Eye (tissue), 1 donor: ENCODE results near the gene EIF3F.

Experiments used
- DNase-seq: peaks from one replicate; pipeline ENCODE4 v3.0.0-alpha.2; 2015

EIF3F gene

GRCh38 chr11:7986768-7987559, at the start of gene EIF3F:
Gene EIF3F, plus strand, starts transcription at chr11:7987337. Its CDS starts 16 bp downstream, at chr11:7987353.
- peak; percentile 100 for DNase-seq

GRCh38 chr11:7941146-7941545, 46.0 kb upstream of the EIF3F start:
- no peak for DNase-seq

- DNase-seq, result no peak
These were observed 45.5 kb upstream of the EIF3F start, which contains the start of gene OR10A3 for GRCh38 chr11:7941608-7942007. Gene OR10A3, minus strand, starts transcription at chr11:7941708. Its CDS starts 2,188 bp downstream, at chr11:7939520.

- DNase-seq, result no peak
These were observed 43.0 kb upstream of the EIF3F start for GRCh38 chr11:7944123-7944522.

- DNase-seq, result no peak
These were observed 37.2 kb upstream of the EIF3F start for GRCh38 chr11:7949934-7950333.

- DNase-seq, result no peak
These were observed 31.9 kb upstream of the EIF3F start for GRCh38 chr11:7955191-7955590.

- no peak for DNase-seq
These were observed 22.9 kb upstream of the EIF3F start for GRCh38 chr11:7964261-7964660.

GRCh38 chr11:7964873-7965272, 22.3 kb upstream of the EIF3F start:
- no peak for DNase-seq

GRCh38 chr11:7965386-7965785, 21.8 kb upstream of the EIF3F start, which contains the start of gene NLRP10:
Gene NLRP10, minus strand, starts transcription at chr11:7965447. Its CDS starts 1,952 bp downstream, at chr11:7963495.
- DNase-seq, result peak; percentile 4

- no peak for DNase-seq
These were observed 20.0 kb upstream of the EIF3F start for GRCh38 chr11:7967097-7967496.

- DNase-seq, result no peak
These were observed 19.3 kb upstream of the EIF3F start for GRCh38 chr11:7967826-7968225.

- no peak for DNase-seq
These were observed 18.5 kb upstream of the EIF3F start for GRCh38 chr11:7968686-7969085.

- DNase-seq, result peak; percentile 9
These were observed 17.1 kb upstream of the EIF3F start for GRCh38 chr11:7969756-7970646.

GRCh38 chr11:7971846-7972245, 15.3 kb upstream of the EIF3F start:
- DNase-seq, result no peak

- DNase-seq, result no peak
These were observed 14.1 kb upstream of the EIF3F start for GRCh38 chr11:7973011-7973410.

- no peak for DNase-seq
These were observed 12.5 kb upstream of the EIF3F start for GRCh38 chr11:7974668-7975067.

GRCh38 chr11:7977232-7977917, 9.8 kb upstream of the EIF3F start:
- peak; percentile 6 for DNase-seq

- DNase-seq, result no peak
These were observed 5.4 kb upstream of the EIF3F start for GRCh38 chr11:7981619-7982157.

- no peak for DNase-seq
These were observed 4.5 kb upstream of the EIF3F start for GRCh38 chr11:7982582-7983119.

GRCh38 chr11:7983832-7984590, 3.1 kb upstream of the EIF3F start:
- no peak for DNase-seq

- peak; percentile 25 for DNase-seq
These were observed 385 bp downstream of the EIF3F start for GRCh38 chr11:7987560-7987883.
